GM12873 (cell line): Measurements from ENCODE around the gene RNF123.

Experiments
- CTCF ChIP-seq: IDR thresholded peaks from 2 replicates; pipeline ENCODE4 v1.5.1; 2012; ENCODE audit warnings: low read depth, mild to moderate bottlenecking, moderate library complexity, low read length, control low read depth; ENCODE audit not compliant: insufficient read depth; ENCODE audit errors: missing control alignments

RNF123 gene

DNA sequence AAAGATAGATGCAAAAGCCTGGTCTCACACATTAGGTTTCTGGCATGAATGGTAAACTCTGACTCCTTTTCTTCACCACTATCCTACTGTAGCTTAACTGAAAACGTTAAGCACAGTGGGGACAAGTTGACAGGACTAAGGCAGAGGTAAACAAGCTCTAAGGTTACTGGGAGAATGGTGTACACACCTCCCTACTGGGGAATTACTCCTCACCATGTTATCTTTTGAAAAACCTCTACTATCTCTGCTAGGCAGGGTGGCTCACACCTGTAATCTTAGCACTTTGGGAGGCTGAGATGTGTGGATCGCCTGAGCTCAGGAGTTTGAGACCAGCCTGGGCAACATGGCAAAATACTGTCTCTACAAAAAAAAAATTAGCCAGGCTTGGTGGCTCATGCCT, 67.8 kb downstream of the RNF123 start:
- no peak for TF ChIP-seq CTCF

- TF ChIP-seq CTCF, result no peak
Observed at GRCh38 chr3:49759226-49759625, 69.9 kb downstream of the RNF123 start.

DNA sequence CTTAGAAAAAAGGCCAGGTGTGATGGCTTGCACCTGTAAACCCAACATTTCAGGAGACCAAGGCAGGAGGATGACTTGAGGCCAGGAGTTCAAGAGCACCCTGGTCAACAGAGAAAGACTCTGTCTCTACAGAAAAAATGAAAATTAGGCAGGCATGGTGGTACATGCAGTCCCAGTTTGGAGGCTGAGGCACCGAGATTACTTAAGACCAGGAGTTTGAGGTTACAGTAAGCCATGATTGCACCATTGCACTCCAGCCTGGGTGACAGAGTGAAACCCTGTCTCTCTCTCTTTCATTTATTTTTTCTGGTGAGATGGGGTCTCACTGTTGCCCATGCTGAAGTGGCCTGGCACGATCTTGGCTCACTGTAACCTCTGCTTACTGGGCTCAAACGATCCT, 72.3 kb downstream of the RNF123 start:
- TF ChIP-seq CTCF, result no peak

DNA sequence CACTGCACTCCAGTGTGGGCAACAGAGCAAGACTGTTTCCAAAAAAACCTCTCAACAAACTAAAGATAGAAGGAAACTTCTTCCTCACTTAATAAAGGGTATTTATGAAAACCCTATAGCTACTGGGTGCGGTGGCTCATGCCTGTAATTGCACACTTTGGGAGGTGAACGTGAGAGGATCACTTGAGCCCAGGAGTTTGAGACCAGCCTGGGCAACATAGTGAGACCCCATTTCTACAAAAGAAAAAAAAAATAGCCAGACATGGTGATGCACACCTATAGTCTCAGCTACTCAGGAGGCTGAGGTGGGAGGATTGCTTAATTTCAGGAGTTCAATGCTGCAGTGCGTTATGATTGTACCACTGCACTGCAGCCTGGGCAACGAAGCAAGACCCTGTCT, 74.6 kb downstream of the RNF123 start:
- no peak for TF ChIP-seq CTCF

- no peak for TF ChIP-seq CTCF
Observed at GRCh38 chr3:49769286-49769915, 80.0 kb downstream of the RNF123 start.

- TF ChIP-seq CTCF, result no peak
Observed at GRCh38 chr3:49769926-49770325, 80.6 kb downstream of the RNF123 start.
